HG03520 (cell line): ENCODE measurements around the gene TTLL5.
"Not testable (repeated sequence)": the region's sequence is repeated elsewhere in the genome, so short reads cannot be mapped to it uniquely, and the experiment has no call there.

Experiments used
- ATAC-seq: cut with Tn5 transposase; IDR thresholded peaks from one replicate; pipeline ENCODE4 v1.9.1; 2021; ENCODE audit warnings: mild to moderate bottlenecking, moderate library complexity; ENCODE audit not compliant: unreplicated experiment

Gene TTLL5

GRCh38 chr14:75826599-75826998 is 165.6 kb downstream of the TTLL5 start:
- ATAC-seq = no peak

- ATAC-seq = no peak
Observed at GRCh38 chr14:75827331-75827730, 166.3 kb downstream of the TTLL5 start.

DNA sequence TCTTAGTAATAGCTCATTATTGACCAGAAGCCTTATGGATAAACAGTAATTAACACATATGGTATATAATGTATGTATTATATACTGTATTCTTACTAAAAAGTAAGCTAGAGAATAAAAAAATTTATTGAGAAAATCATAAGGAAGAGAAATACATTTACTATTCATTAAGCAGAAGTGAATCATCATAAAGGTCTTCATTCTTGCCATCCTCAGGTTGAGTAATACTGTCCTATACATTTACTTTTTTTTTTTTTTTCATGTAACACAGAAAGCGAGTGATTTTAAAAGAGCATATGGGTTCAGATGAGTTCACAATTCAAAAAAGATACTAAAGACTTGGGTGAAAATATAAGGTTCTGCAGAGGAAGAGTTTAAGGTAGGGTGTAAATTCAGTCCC is 168.3 kb downstream of the TTLL5 start:
- ATAC-seq = no peak

GRCh38 chr14:75831455-75831854 is 170.4 kb downstream of the TTLL5 start:
- no peak for ATAC-seq

- no peak for ATAC-seq
Observed at GRCh38 chr14:75831952-75832351, 170.9 kb downstream of the TTLL5 start.

DNA sequence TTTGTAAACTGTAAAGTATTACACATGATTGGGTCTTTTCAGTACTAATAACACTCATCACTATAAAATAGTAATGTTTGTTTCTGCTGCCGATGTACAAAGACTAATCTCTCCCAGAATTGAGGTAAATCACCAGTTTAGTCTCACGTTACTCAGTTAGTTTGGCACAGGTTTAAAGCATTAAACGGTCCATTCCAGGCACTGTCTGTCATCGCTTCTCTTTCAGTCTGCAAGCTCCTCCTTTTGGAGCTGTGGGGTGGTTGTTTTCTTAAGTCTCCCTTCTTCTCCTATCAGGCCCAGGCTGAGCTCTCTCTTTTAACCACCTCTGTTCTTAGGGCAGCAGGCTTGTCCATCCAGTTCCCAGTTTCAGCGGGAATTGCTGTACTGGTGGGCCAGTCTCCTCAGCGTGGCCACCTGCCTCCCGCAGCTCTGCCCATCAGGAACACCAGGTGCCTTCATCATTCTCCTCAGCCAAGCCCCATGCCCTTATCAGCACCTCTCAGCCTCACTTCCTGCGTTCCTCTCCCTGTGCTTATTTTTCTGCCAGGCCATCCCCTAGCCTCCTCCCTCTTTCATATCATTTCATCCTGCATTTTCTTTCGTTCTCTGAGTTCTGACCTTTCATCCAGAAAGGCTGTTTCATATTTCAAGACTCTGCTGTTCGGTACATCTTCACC is 171.7 kb downstream of the TTLL5 start:
- no peak for ATAC-seq

DNA sequence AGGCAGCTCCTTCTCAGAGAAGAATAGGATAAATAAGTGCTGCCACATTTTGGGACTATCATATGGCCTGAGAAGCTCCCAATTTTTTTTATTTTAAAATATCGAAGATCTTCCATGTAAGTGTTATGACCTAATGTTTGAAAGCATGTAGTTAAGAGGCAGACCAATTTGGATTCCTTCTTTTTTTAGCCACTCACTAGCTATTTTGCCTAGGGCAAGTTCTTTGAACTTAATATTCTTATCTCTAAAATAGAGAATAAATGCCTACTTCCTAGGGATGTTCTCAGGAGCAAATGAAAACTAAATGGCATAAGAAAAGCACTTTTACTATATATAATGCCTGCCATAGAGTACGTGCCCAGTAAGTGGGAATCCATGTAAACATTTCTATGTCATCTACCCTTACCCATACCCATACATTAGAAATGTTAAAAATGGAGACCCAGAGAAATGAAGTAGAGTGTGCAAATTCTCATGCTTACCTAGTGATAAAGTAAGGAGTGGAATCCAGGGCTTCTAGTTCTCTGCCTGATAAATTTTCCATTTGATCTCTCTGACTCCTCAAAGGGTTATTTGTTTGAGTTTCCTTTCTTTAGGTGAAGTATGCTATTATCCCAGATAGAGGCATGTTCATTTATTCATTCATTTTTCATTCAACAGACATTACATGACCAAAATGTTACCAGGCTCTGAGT is 172.4 kb downstream of the TTLL5 start:
- ATAC-seq = no peak

GRCh38 chr14:75835156-75835725 is 174.2 kb downstream of the TTLL5 start:
- no peak for ATAC-seq

DNA sequence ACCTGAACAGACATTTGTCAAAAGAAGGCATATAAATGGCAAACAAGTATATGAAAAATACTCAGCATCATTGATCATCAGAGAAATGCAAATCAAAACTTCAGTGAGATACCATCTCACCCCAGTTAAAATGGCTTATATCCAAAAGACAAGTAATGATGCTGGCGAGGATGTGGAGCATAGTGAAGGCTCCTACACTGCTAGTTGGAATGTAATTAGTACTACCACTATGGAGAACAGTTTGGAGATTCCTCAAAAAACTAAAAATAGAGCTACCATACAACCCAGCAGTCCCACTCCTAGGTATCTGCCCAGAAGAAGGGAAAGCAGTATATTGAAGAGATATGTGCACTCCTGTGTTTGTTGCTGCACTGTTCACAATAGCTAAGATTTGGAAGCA is 174.7 kb downstream of the TTLL5 start:
- ATAC-seq = no peak

GRCh38 chr14:75837151-75837787 is 176.2 kb downstream of the TTLL5 start:
- no peak for ATAC-seq

- no peak for ATAC-seq
Observed at GRCh38 chr14:75840911-75841310, 179.9 kb downstream of the TTLL5 start.

DNA sequence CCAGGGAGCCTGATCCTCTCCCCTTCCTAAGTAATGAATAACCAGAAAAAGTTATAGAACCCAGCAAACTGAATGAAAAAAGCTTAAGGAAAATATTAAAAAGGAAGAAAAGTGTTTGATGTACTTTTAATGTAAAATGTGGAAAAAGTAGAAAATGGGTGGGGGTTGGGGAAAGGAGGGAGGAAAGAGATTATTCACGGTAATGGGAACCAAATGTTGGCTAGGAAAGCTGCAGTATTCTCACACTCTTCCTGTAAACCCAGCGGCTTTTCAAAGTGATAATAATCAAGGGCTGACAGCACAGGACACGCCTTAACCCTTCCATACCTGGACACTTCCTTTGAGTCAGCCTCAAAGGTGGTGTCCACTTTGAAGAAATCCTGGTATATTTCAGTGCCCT is 181.5 kb downstream of the TTLL5 start:
- no peak for ATAC-seq

- no peak for ATAC-seq
Observed at GRCh38 chr14:75844486-75844885, 183.4 kb downstream of the TTLL5 start.

GRCh38 chr14:75845136-75845804 is 184.2 kb downstream of the TTLL5 start:
- no peak for ATAC-seq

DNA sequence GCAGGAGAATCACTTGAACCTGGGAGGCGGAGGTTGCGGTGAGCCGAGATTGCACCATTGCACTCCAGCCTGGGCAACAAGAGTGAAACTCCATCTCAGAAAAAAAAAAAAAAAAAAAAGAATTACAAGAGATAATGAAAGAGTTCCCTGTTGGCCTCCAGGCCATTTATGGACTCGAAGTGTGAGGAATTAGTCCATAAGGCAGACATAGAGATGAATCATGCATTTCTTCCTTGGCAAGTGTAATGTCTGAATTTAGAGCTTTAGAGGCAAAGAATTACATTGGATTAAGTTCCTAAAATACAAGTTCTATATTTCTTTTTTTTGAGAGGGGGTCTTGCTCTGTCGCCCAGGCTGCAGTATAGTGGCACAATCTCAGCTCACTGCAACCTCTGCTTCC is 185.6 kb downstream of the TTLL5 start:
- not testable (repeated sequence) for ATAC-seq

DNA sequence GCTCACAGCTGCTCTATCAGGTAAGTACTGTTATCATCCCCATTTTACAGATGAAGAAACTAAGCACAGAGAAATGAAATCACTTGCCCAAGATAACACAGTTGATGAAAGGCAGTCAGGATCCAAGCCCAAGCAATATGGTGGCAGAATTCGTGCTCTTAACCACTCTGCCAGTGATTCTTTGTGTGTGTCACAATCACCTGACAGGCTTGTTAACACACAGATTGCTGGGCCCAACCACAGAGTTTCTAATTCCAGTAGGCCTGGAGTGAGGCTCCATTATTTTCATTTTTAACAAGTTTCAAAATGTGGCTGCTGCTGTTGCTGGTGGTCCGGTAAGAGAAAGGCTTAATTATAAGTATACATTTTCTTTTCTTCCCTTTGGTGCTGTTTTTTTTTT is 186.5 kb downstream of the TTLL5 start:
- ATAC-seq = no peak

DNA sequence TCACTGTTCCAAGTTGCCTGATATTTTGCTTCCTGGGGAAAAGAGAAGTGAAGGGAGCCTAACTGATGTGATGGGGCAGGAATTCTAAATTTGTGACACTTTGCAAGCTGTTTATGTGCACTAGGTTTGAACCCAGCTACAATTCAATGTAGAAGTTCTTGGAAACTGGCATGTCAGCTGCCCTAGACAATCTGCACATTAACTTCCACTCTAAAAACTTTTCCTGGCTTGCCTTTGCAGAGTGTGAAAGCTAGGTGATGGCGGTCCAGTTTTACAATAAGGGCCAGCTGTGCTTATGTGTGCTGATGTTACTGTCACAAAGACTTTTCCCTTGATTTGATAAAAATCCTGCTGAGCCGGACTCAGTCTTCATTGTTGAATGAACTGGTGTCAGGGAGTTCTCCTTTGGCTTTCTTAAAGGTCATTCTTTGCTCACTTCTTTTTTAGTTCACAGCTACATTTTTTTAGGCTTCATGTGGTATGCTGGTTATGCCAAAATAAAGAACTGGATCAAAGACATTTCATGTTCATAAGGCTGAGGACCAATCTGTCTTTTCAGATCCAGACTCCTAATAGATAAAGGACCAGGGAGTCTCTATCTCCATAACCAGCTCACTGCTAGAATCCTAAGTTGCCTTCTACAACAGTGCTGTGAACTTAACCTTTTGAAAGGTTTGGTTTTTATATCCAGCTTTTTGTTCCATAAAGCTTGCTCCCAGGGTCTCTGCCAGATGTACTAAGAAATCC is 187.3 kb downstream of the TTLL5 start:
- ATAC-seq = no peak

- ATAC-seq = no peak
Observed at GRCh38 chr14:75849300-75849895, 188.4 kb downstream of the TTLL5 start.

- ATAC-seq = no peak
Observed at GRCh38 chr14:75851574-75851866, 190.5 kb downstream of the TTLL5 start.

DNA sequence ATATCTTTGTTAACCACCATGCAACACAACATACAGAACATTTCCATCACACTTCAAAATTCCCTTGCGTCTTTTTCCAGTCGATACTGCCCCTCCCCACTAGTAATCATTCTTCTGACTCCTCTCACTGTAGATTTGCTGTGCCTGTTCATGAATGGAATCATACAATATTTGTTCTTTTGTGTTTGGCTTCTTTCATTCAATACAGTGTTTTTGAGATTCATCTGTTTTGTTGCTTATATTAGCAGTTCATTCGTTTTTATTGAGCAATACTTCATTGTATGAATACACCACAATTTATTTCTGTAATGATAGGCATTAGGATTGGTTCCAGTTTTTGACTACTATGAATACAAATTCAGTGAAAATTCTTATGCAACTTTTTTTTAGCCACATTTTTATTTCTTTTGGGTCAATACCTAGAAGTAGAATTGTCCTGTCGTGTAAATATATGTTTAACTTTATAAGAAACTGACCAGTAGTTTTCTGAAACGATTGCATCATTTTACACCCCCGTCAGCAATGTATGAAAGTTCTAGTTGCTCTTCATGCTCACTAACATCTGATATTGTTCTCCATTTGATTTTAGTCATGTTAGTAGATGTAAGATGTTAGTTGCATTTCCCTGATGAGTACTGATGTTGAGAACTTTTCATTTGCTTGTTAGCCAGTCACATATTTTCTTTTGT is 193.2 kb downstream of the TTLL5 start:
- no peak for ATAC-seq
